A549 (cell line): Measurements from ENCODE around the gene NOTCH4.
"Not testable (repeated sequence)": the region's sequence is repeated elsewhere in the genome, so short reads cannot be mapped to it uniquely, and the experiment has no call there.

Experiments
- CTCF ChIP-seq: fragments of >200 bp; sonication (Bioruptor Twin); formaldehyde crosslinking; IDR thresholded peaks from 3 replicates; pipeline ENCODE4 v1.5.1; 2016
- EP300 ChIP-seq, 2 experiments: fragments of >200 bp; sonication (Bioruptor Twin); formaldehyde crosslinking; IDR thresholded peaks; 2 replicates in 1 of 2; 3 replicates in 1 of 2; pipeline ENCODE4 v1.6.1; 2016 to 2017
- FOSL2 ChIP-seq, 2 experiments: fragments of 450-650 bp in 1 of 2; fragments of >200 bp in 1 of 2; sonication (Bioruptor Twin) in 1 of 2; formaldehyde crosslinking; IDR thresholded peaks; 2 replicates each; pipeline versions ENCODE4 v1.5.0 to v1.6.1; 2016 to 2020; ENCODE audit warnings: mild to moderate bottlenecking in 1 of 2, moderate library complexity in 1 of 2
- HMGXB4 ChIP-seq: fragments of 250-450 bp; sonication (Bioruptor Pico); IDR thresholded peaks from 2 replicates; pipeline ENCODE4 v1.5.0; 2021; ENCODE audit warnings: mild to moderate bottlenecking, moderate library complexity, borderline replicate concordance
- HOXB13 ChIP-seq: fragments of 250-450 bp; sonication (Bioruptor Pico); IDR thresholded peaks from 2 replicates; pipeline ENCODE4 v1.5.0; 2020; ENCODE audit warnings: low read depth, mild to moderate bottlenecking, moderate library complexity
- JUNB ChIP-seq: fragments of >200 bp; sonication (Bioruptor Twin); formaldehyde crosslinking; IDR thresholded peaks from 2 replicates; pipeline ENCODE4 v1.6.1; 2016
- MAZ ChIP-seq: fragments of 150-350 bp; IDR thresholded peaks from 2 replicates; pipeline ENCODE4 v1.6.1; 2014; ENCODE audit warnings: antibody characterized with exemption, low read depth, low read length, borderline replicate concordance
- POLR2A ChIP-seq: IDR thresholded peaks from 2 replicates; pipeline ENCODE4 v1.6.1; 2012; ENCODE audit warnings: mild to moderate bottlenecking, low read length
- RAD21 ChIP-seq, 2 experiments: fragments of >200 bp in 1 of 2; sonication (Bioruptor Twin) in 1 of 2; formaldehyde crosslinking in 1 of 2; IDR thresholded peaks in 1 of 2; conservative IDR thresholded peaks in 1 of 2; 2 replicates in 1 of 2; 3 replicates in 1 of 2; pipeline ENCODE4 v1.6.1; 2012 to 2018; ENCODE audit warnings: inconsistent platforms in 1 of 2
- RFX5 ChIP-seq: fragments of 450-650 bp; IDR thresholded peaks from 2 replicates; pipeline ENCODE4 v1.7.1; 2014; ENCODE audit warnings: antibody characterized with exemption, mild to moderate bottlenecking, moderate library complexity
- SMC3 ChIP-seq: fragments of >200 bp; sonication (Bioruptor Twin); formaldehyde crosslinking; IDR thresholded peaks from 3 replicates; pipeline ENCODE4 v1.6.1; 2018; ENCODE audit warnings: inconsistent platforms
- TP53 ChIP-seq: fragments of 250-450 bp; sonication (Bioruptor Pico); IDR thresholded peaks from 2 replicates; pipeline ENCODE4 v1.5.0; 2021; ENCODE audit warnings: mild to moderate bottlenecking, moderate library complexity
- ZNF302 ChIP-seq: fragments of 250-450 bp; sonication (Bioruptor Pico); IDR thresholded peaks from 2 replicates; pipeline ENCODE4 v1.9.0; 2021; ENCODE audit warnings: inconsistent platforms, mild to moderate bottlenecking, moderate library complexity
- TF ChIP-seq, protein P1 (sequence below): IDR thresholded peaks from 2 replicates; pipeline ENCODE4 v1.6.1; 2012

DNA sequence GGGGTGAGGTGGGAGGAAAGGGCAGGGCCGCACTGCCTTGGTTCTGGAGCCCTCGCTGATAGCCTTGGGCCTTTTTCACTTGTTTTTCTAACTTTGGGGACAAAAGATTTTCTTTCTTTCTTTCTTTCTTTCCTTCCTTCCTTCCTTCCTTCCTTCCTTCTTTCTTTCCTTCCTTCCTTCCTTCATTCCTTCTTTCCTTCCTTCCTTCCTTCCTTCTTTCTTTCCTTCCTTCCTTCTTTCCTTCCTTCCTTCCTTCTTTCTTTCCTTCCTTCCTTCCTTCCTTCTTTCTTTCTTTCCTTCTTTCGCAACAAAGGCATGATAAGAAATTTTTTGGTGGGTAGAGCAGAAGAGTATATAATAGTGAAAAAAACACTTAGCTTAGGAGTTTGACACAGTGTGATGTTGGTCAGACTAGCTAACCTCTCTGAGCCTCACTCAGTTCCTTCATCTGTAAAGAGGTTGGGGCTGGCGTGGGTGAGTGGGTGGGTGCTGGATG, 18.5 kb upstream of the NOTCH4 start:
- TF ChIP-seq CTCF; MAZ; RFX5; HMGXB4 (CRISPR knock-in tag); EP300 (IDR thresholded peaks at IDR 0.05); JUNB; HOXB13 (CRISPR knock-in tag); ZNF302 (CRISPR knock-in tag); POLR2A; TP53 (CRISPR knock-in tag); SMC3; RAD21 (conservative IDR thresholded peaks at IDR 0.05 in 1 of 2, IDR thresholded peaks at IDR 0.05 in 1 of 2); FOSL2 (IDR thresholded peaks at IDR 0.05); FOSL2 (CRISPR knock-in tag; IDR thresholded peaks at IDR 0.05): not testable (repeated sequence)
- TF ChIP-seq, protein P1, sequence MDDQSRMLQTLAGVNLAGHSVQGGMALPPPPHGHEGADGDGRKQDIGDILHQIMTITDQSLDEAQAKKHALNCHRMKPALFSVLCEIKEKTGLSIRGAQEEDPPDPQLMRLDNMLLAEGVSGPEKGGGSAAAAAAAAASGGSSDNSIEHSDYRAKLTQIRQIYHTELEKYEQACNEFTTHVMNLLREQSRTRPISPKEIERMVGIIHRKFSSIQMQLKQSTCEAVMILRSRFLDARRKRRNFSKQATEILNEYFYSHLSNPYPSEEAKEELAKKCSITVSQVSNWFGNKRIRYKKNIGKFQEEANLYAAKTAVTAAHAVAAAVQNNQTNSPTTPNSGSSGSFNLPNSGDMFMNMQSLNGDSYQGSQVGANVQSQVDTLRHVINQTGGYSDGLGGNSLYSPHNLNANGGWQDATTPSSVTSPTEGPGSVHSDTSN = not testable (repeated sequence)
